ENCODE results near the gene PEX14.
"Not testable (repeated sequence)": the region's sequence is repeated elsewhere in the genome, so short reads cannot be mapped to it uniquely, and the experiment has no call there.

PEX14 gene

DNA sequence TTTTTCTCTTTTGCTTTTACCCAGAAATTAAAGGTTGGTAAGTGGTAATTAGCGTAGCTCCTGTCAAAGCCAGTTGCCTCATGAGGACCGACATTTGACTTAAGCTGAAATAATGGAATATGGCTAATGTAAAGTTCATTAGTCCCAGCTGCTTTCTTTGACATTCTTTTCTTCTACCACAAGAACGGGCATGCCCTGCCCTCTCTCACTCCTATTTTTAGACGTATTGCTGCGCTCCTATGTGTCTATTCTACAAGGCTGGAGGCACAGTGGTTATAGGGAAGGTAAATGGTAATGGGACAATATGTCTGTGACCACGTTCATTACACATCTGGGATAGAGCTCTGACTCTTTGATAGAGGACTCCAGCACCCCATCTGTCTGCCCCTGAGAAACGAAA, 18.1 kb upstream of the PEX14 start:
- Histone ChIP-seq H2AFZ (ENCODE audit: low read length) (no peak overlapping the region), H3K27ac (ENCODE audit: low read depth, low read length, poor library complexity, severe bottlenecking) (no peak overlapping the region), H3K4me2 (ENCODE audit: low read length) (no peak overlapping the region), H3K4me3 (ENCODE audit: low read depth, low read length, poor library complexity, severe bottlenecking) (no peak overlapping the region), H4K20me1 (ENCODE audit: insufficient read depth, low read length) (no peaks in the 10 kb centered on the region), H3K79me2 (ENCODE audit: insufficient read depth, low read length) (no peaks in the 10 kb centered on the region), H3K9ac (ENCODE audit: low read length) (no peak overlapping the region), H3K9me2 (ENCODE audit: low read depth, low read length) (no peaks in the 10 kb centered on the region), H3K4me1 (ENCODE audit: insufficient read depth, low read length, severe bottlenecking) (no peaks in the 10 kb centered on the region), H3K36me3 (ENCODE audit: insufficient read depth, low read length) (peaks cover 30% of the 10 kb centered on the region), H3K27me3 (ENCODE audit: insufficient read depth, low read length) (no peaks in the 10 kb centered on the region), H3F3A (ENCODE audit: insufficient read depth, low read length) (no peaks in the 10 kb centered on the region), H3K9me3 (ENCODE audit: low read length) (no peaks in the 10 kb centered on the region)
- TF ChIP-seq EZH2 (IDR thresholded peaks at IDR 0.05; ENCODE audit: borderline replicate concordance, low read length) (no peak), CTCF (IDR thresholded peaks at IDR 0.05; ENCODE audit: low read length) (no peak)

- H3F3A ChIP-seq (ENCODE audit: insufficient read depth, low read length); H3K4me2 ChIP-seq (ENCODE audit: low read length); H3K9ac ChIP-seq (ENCODE audit: low read length); H2AFZ ChIP-seq (ENCODE audit: low read length); H3K4me1 ChIP-seq (ENCODE audit: insufficient read depth, low read length, severe bottlenecking); H3K4me3 ChIP-seq (ENCODE audit: low read depth, low read length, poor library complexity, severe bottlenecking); H3K9me2 ChIP-seq (ENCODE audit: low read depth, low read length); H4K20me1 ChIP-seq (ENCODE audit: insufficient read depth, low read length); H3K27me3 ChIP-seq (ENCODE audit: insufficient read depth, low read length); H3K9me3 ChIP-seq (ENCODE audit: low read length); H3K27ac ChIP-seq (ENCODE audit: low read depth, low read length, poor library complexity, severe bottlenecking); H3K79me2 ChIP-seq (ENCODE audit: insufficient read depth, low read length): not testable (repeated sequence)
- peaks cover 38% of the 10 kb centered on the region for H3K36me3 ChIP-seq (ENCODE audit: insufficient read depth, low read length)
Observed at GRCh38 chr1:10457462-10457861, 17.3 kb upstream of the PEX14 start.

DNA sequence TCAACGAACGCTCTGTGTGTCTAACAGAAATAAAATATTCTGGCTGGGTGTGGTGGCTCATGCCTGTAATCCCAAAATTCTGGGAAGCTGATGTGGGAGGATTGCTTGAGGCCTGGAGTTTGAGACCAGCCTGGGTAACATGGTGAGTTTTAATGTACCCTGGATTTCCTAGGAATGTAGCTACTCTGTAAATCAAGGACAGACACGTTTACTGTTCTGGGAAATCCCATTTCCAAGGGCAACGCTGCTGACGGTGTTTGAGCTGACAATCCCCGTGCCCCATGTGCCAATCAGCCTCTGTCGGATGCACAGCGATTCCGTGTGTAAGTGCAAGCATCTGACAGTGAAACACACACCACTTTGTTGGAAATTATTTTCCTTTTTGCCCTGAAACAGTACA, 16.9 kb upstream of the PEX14 start:
- Histone ChIP-seq H3K9ac (ENCODE audit: low read length) (no peak overlapping the region), H3K79me2 (ENCODE audit: insufficient read depth, low read length) (no peaks in the 10 kb centered on the region), H4K20me1 (ENCODE audit: insufficient read depth, low read length) (no peaks in the 10 kb centered on the region), H3K4me3 (ENCODE audit: low read depth, low read length, poor library complexity, severe bottlenecking) (no peak overlapping the region), H3K27ac (ENCODE audit: low read depth, low read length, poor library complexity, severe bottlenecking) (no peak overlapping the region), H3F3A (ENCODE audit: insufficient read depth, low read length) (no peaks in the 10 kb centered on the region), H3K9me2 (ENCODE audit: low read depth, low read length) (no peaks in the 10 kb centered on the region), H3K4me2 (ENCODE audit: low read length) (no peak overlapping the region), H3K4me1 (ENCODE audit: insufficient read depth, low read length, severe bottlenecking) (no peaks in the 10 kb centered on the region), H3K36me3 (ENCODE audit: insufficient read depth, low read length) (peaks cover 42% of the 10 kb centered on the region), H3K27me3 (ENCODE audit: insufficient read depth, low read length) (no peaks in the 10 kb centered on the region), H2AFZ (ENCODE audit: low read length) (no peak overlapping the region), H3K9me3 (ENCODE audit: low read length) (no peaks in the 10 kb centered on the region)
- TF ChIP-seq EZH2 (IDR thresholded peaks at IDR 0.05; ENCODE audit: borderline replicate concordance, low read length) = no peak
- TF ChIP-seq CTCF (IDR thresholded peaks at IDR 0.05; ENCODE audit: low read length) = no peak

- Histone ChIP-seq H3K4me1 (ENCODE audit: insufficient read depth, low read length, severe bottlenecking) (no peaks in the 10 kb centered on the region), H3K79me2 (ENCODE audit: insufficient read depth, low read length) (no peaks in the 10 kb centered on the region), H4K20me1 (ENCODE audit: insufficient read depth, low read length) (no peaks in the 10 kb centered on the region), H3K9me3 (ENCODE audit: low read length) (no peaks in the 10 kb centered on the region), H3K4me2 (ENCODE audit: low read length) (no peak overlapping the region), H2AFZ (ENCODE audit: low read length) (no peak overlapping the region), H3K9ac (ENCODE audit: low read length) (no peak overlapping the region), H3K27ac (ENCODE audit: low read depth, low read length, poor library complexity, severe bottlenecking) (no peak overlapping the region), H3K9me2 (ENCODE audit: low read depth, low read length) (no peaks in the 10 kb centered on the region), H3K4me3 (ENCODE audit: low read depth, low read length, poor library complexity, severe bottlenecking) (no peak overlapping the region), H3K27me3 (ENCODE audit: insufficient read depth, low read length) (no peaks in the 10 kb centered on the region), H3K36me3 (ENCODE audit: insufficient read depth, low read length) (peaks cover 51% of the 10 kb centered on the region), H3F3A (ENCODE audit: insufficient read depth, low read length) (no peaks in the 10 kb centered on the region)
- TF ChIP-seq EZH2 (IDR thresholded peaks at IDR 0.05; ENCODE audit: borderline replicate concordance, low read length) = no peak
- TF ChIP-seq CTCF (IDR thresholded peaks at IDR 0.05; ENCODE audit: low read length) = no peak
Observed at GRCh38 chr1:10459184-10459583, 15.6 kb upstream of the PEX14 start.
